Gastroesophageal sphincter (tissue), 3 donors: ENCODE results near the gene OR1N2.

Experiments
- POLR2A ChIP-seq, 2 donors: fragments of 450-650 bp; IDR thresholded peaks; one replicate each; pipeline ENCODE4 v1.6.1; 2017; ENCODE audit warnings: antibody characterized with exemption in 2 of 2, mild to moderate bottlenecking in 2 of 2, moderate library complexity in 1 of 2
- POLR2AphosphoS5 ChIP-seq: sonication (generic); formaldehyde crosslinking; IDR thresholded peaks from one replicate; pipeline ENCODE4 v1.6.1; 2017; ENCODE audit warnings: antibody characterized with exemption
- TF ChIP-seq, protein P1 (sequence below), 4 experiments: fragments of 200-600 bp in 2 of 4; fragments of 450-650 bp in 2 of 4; sonication (generic) in 1 of 4; IDR thresholded peaks; one replicate each; pipeline ENCODE4 v1.5.1; 2017 to 2019; ENCODE audit warnings: antibody characterized with exemption in 4 of 4, mild to moderate bottlenecking in 2 of 4, moderate library complexity in 2 of 4

- TF ChIP-seq, protein P1, sequence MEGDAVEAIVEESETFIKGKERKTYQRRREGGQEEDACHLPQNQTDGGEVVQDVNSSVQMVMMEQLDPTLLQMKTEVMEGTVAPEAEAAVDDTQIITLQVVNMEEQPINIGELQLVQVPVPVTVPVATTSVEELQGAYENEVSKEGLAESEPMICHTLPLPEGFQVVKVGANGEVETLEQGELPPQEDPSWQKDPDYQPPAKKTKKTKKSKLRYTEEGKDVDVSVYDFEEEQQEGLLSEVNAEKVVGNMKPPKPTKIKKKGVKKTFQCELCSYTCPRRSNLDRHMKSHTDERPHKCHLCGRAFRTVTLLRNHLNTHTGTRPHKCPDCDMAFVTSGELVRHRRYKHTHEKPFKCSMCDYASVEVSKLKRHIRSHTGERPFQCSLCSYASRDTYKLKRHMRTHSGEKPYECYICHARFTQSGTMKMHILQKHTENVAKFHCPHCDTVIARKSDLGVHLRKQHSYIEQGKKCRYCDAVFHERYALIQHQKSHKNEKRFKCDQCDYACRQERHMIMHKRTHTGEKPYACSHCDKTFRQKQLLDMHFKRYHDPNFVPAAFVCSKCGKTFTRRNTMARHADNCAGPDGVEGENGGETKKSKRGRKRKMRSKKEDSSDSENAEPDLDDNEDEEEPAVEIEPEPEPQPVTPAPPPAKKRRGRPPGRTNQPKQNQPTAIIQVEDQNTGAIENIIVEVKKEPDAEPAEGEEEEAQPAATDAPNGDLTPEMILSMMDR (IDR thresholded peaks at IDR 0.05): no peak
- no peak for TF ChIP-seq POLR2A (IDR thresholded peaks at IDR 0.05)
- TF ChIP-seq POLR2AphosphoS5: no peak
Observed at GRCh38 chr9:122518226-122518625, 34.7 kb upstream of the OR1N2 start.
